Kidney (tissue), 14 donors: ENCODE results near the gene ANKRD60. TPM values are rescaled to one million over a fixed set of nuclear protein-coding genes. Genes with fewer than 3 reads are reported as not detected.

Experiments used
- DNase-seq, 5 donors: peaks; one replicate each; pipeline ENCODE4 v3.0.0-alpha.2; 2013 to 2020
- FAIRE-seq: peaks from 2 replicates; lab custom pipeline; 2012; peaks lifted over from hg19 to GRCh38; lab: Jason Lieb, UNC
- H3K27ac ChIP-seq, 2 donors: one replicate each; pipeline ENCODE4 v1.7.0; 2013; ENCODE audit warnings: low read depth in 2 of 2, low read length in 2 of 2, inconsistent platforms in 1 of 2
- H3K27me3 ChIP-seq: one replicate; pipeline ENCODE4 v1.7.1; 2013; ENCODE audit warnings: low read length, inconsistent platforms; ENCODE audit not compliant: control insufficient read depth, insufficient read depth
- H3K36me3 ChIP-seq, 3 donors: one replicate each; pipeline versions ENCODE4 v1.7.0 to v1.7.1; 2013; ENCODE audit warnings: low read length in 3 of 3, control low read depth in 1 of 3, inconsistent platforms in 1 of 3; ENCODE audit not compliant: insufficient read depth in 3 of 3, control insufficient read depth in 2 of 3
- H3K4me1 ChIP-seq, 3 donors: one replicate each; pipeline versions ENCODE4 v1.7.0 to v1.7.1; 2013; ENCODE audit warnings: low read length in 3 of 3, inconsistent platforms in 1 of 3, low read depth in 1 of 3; ENCODE audit not compliant: control insufficient read depth in 2 of 3, insufficient read depth in 2 of 3
- H3K4me3 ChIP-seq, 3 donors: one replicate each; pipeline versions ENCODE4 v1.7.0 to v1.8.1; 2013; ENCODE audit warnings: low read length in 3 of 3, control low read depth in 1 of 3, inconsistent platforms in 1 of 3
- H3K9ac ChIP-seq, 3 donors: one replicate each; pipeline versions ENCODE4 v1.7.0 to v1.7.1; 2013; ENCODE audit warnings: low read length in 3 of 3, control low read depth in 1 of 3, inconsistent platforms in 1 of 3
- H3K9me3 ChIP-seq, 3 donors: one replicate each; pipeline versions ENCODE4 v1.7.0 to v1.7.1; 2013; ENCODE audit warnings: low read length in 3 of 3, control low read depth in 1 of 3, inconsistent platforms in 1 of 3; ENCODE audit not compliant: control insufficient read depth in 2 of 3, insufficient read depth in 1 of 3
- CTCF ChIP-seq: IDR thresholded peaks from 3 replicates; pipeline ENCODE4 v1.5.1; 2012; ENCODE audit warnings: mild to moderate bottlenecking, moderate library complexity, borderline replicate concordance; ENCODE audit not compliant: insufficient read depth; ENCODE audit errors: extremely low read depth
- intact Hi-C: fragments of 100-400 bp; cut with DNase I; formaldehyde crosslinking; loops from one replicate; pipeline ENCODE4 v1.11.1; 2022
- polyA plus RNA-seq: library from polyadenylated mRNA; stranded (reverse); fragments of 350-450 nt; fragmentation: Illumina TruSeq; extraction: RNeasy Lipid Tissue Mini Kit (QIAGEN cat#74804); gene quantifications from one replicate; pipeline ENCODE4 v1.2.3, GENCODE V29; 2014; ENCODE audit warnings: low read depth, low replicate concordance; ENCODE audit not compliant: insufficient read depth
- total RNA-seq: library from RNA; stranded (reverse); fragmentation: NEBNext Ultra II Directional; extraction: Animal tissue kit (Norgen Biotek cat#: 25700); gene quantifications from one replicate; pipeline ENCODE4 v1.2.1, GENCODE V29; 2021
- donor health status: control.
- donor health status: control.
- donor health status: control.
- donor health status: control.
- donor health status: control.
- donor health status: DM: yes; HTN: yes; CAD: no.
- donor health status: Normal renal cell carcinoma (clear cell type).

The ANKRD60 gene
- total and polyA plus RNA-seq, 2 donors from 2014 or later, result not detected

- H3K9me3 ChIP-seq, result no peaks in the 10 kb centered on the region
- H3K27me3 ChIP-seq, result peaks cover 2% of the 10 kb centered on the region
- H3K27ac ChIP-seq, result no peak overlapping the region
- peaks cover 0 to 7% (median 5%) of the 10 kb centered on the region in 3 donors for H3K4me1 ChIP-seq
- H3K9ac ChIP-seq, result no peak overlapping the region
- no peak for FAIRE-seq
- DNase-seq, result peak in 1 of 5 donors; percentile 54
- no peak for TF ChIP-seq CTCF
- intact Hi-C loops, result no loop called here
- H3K4me3 ChIP-seq, result peak overlapping the region in 1 of 3 donors; percentile 46
- H3K36me3 ChIP-seq, result no peaks in the 10 kb centered on the region
These were observed 49.4 kb downstream of the ANKRD60 start for GRCh38 chr20:58179083-58179431.

DNA sequence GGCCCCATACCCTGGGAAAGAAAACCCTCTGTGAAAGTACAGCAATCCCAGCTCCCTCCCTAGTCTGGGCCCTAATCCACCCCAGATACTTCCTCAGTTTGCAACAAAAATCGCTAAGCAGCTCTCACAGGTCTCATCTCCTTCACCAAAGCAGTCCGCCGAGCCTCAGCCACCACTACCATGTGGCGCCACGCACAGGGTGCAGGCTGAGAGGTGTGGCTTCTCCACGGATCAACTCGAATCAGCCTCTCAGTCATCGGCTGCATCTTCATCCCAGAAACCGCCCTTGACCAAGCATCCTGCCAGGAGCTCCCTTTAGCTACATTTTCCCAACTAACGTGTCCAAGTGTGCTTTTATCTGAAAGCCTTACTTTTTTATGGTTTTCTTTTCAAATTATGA, 50.7 kb downstream of the ANKRD60 start:
- Histone ChIP-seq H3K36me3 (no peaks in the 10 kb centered on the region), H3K27ac (no peak overlapping the region), H3K4me1 (peaks cover 0 to 7% (median 5%) of the 10 kb centered on the region in 3 donors), H3K27me3 (peaks cover 2% of the 10 kb centered on the region), H3K9me3 (no peaks in the 10 kb centered on the region), H3K9ac (no peak overlapping the region), H3K4me3 (no peak overlapping the region)
- peak in 1 of 5 donors; percentile 50 for DNase-seq
- FAIRE-seq, result no peak
- intact Hi-C loops, result no loop called here
- TF ChIP-seq CTCF, result no peak

GRCh38 chr20:58175836-58176235, 52.6 kb downstream of the ANKRD60 start:
- intact Hi-C loops, result no loop called here
- H3K36me3 ChIP-seq, result no peaks in the 10 kb centered on the region
- H3K4me3 ChIP-seq, result peak overlapping the region in 1 of 3 donors; percentile 21
- peaks cover 2% of the 10 kb centered on the region for H3K27me3 ChIP-seq
- H3K4me1 ChIP-seq, result peaks cover 0 to 7% (median 5%) of the 10 kb centered on the region in 3 donors
- no peak for TF ChIP-seq CTCF
- H3K9me3 ChIP-seq, result no peaks in the 10 kb centered on the region
- DNase-seq, result peak in 1 of 5 donors; percentile 65
- no peak for FAIRE-seq
- peak overlapping the region in 1 of 3 donors; percentile 22 for H3K9ac ChIP-seq
- H3K27ac ChIP-seq, result peak overlapping the region; percentile 49 to 67

DNA sequence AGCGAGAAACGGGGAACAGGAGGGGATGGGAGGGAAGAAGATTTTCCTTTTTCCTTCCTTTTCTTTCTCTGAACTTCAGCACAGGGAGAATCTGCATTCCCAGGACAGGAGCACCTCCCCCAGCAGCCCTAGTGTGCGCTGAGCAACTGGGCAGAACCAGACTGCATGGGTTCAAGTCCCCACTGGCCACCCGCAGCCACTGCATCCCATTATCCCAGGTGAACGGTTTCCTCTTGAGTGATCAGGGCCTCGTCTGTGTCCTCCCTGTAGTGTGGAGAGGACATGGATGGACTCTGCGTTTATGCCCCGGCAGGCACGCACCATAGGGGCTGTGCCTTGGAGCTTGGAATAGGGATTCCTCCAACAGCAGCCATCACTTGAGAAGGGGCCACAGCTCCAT, 53.0 kb downstream of the ANKRD60 start:
- peak overlapping the region in 1 of 3 donors; percentile 21 for H3K4me3 ChIP-seq
- H3K4me1 ChIP-seq, result peaks cover 0 to 7% (median 5%) of the 10 kb centered on the region in 3 donors
- TF ChIP-seq CTCF, result no peak
- FAIRE-seq (no peak), DNase-seq (peak in 1 of 5 donors; percentile 51)
- no peaks in the 10 kb centered on the region for H3K9me3 ChIP-seq
- intact Hi-C loops, result no loop called here
- peak overlapping the region in 2 of 3 donors; percentile 17 to 22 for H3K9ac ChIP-seq
- H3K27me3 ChIP-seq, result peaks cover 2% of the 10 kb centered on the region
- no peaks in the 10 kb centered on the region for H3K36me3 ChIP-seq
- H3K27ac ChIP-seq, result peak overlapping the region; percentile 67 to 84
